Measurements from ENCODE around the gene NSMF. TPM values are rescaled to one million over a fixed set of nuclear protein-coding genes. Genes with fewer than 3 reads are reported as not detected.

Gene NSMF
- total RNA-seq, 1 donor from 2014 or later, result 23.9 TPM

GRCh38 chr9:137449931-137450538 lies 9.1 kb downstream of the NSMF start:
- intact Hi-C loops (cut with DNase I), result no loop called here
- H3K4me3 ChIP-seq, result no peak overlapping the region
- TF ChIP-seq CTCF (IDR thresholded peaks at IDR 0.05), result no peak
- ATAC-seq (no peak), DNase-seq (no peak)
- peaks cover 9% of the 10 kb centered on the region for H3K36me3 ChIP-seq
- no peak overlapping the region for H3K27ac ChIP-seq
- H3K27me3 ChIP-seq, result no peaks in the 10 kb centered on the region
- peaks cover 14% of the 10 kb centered on the region for H3K4me1 ChIP-seq
- H3K9me3 ChIP-seq, result no peaks in the 10 kb centered on the region

GRCh38 chr9:137449081-137449844 lies 9.9 kb downstream of the NSMF start:
- no peak for ATAC-seq
- no peak for TF ChIP-seq CTCF (IDR thresholded peaks at IDR 0.05)
- no peak for DNase-seq
- intact Hi-C loops (cut with DNase I), result no loop called here
- H3K9me3 ChIP-seq, result no peaks in the 10 kb centered on the region
- peaks cover 9% of the 10 kb centered on the region for H3K36me3 ChIP-seq
- H3K4me1 ChIP-seq, result peaks cover 7% of the 10 kb centered on the region
- H3K4me3 ChIP-seq, result no peak overlapping the region
- H3K27ac ChIP-seq, result no peak overlapping the region
- H3K27me3 ChIP-seq, result no peaks in the 10 kb centered on the region

GRCh38 chr9:137448602-137448962 lies 10.6 kb downstream of the NSMF start:
- ATAC-seq (no peak), DNase-seq (no peak)
- H3K27me3 ChIP-seq, result no peaks in the 10 kb centered on the region
- H3K27ac ChIP-seq, result no peak overlapping the region
- intact Hi-C loops (cut with DNase I), result no loop called here
- peaks cover 7% of the 10 kb centered on the region for H3K4me1 ChIP-seq
- no peak overlapping the region for H3K4me3 ChIP-seq
- no peaks in the 10 kb centered on the region for H3K9me3 ChIP-seq
- TF ChIP-seq CTCF (IDR thresholded peaks at IDR 0.05), result no peak
- peaks cover 9% of the 10 kb centered on the region for H3K36me3 ChIP-seq

- no peak for DNase-seq
- intact Hi-C loops (cut with DNase I), result no loop called here
- no peaks in the 10 kb centered on the region for H3K27me3 ChIP-seq
- ATAC-seq, result no peak
- H3K36me3 ChIP-seq, result peaks cover 9% of the 10 kb centered on the region
- no peak overlapping the region for H3K4me3 ChIP-seq
- no peak overlapping the region for H3K27ac ChIP-seq
- H3K4me1 ChIP-seq, result peaks cover 7% of the 10 kb centered on the region
- no peaks in the 10 kb centered on the region for H3K9me3 ChIP-seq
- no peak for TF ChIP-seq CTCF (IDR thresholded peaks at IDR 0.05)
Observed at GRCh38 chr9:137447722-137448601, 11.2 kb downstream of the NSMF start.

GRCh38 chr9:137446851-137447471 lies 12.2 kb downstream of the NSMF start:
- no peak overlapping the region for H3K4me3 ChIP-seq
- H3K36me3 ChIP-seq, result peaks cover 9% of the 10 kb centered on the region
- peaks cover 5% of the 10 kb centered on the region for H3K27me3 ChIP-seq
- H3K27ac ChIP-seq, result no peak overlapping the region
- no peak for TF ChIP-seq CTCF (IDR thresholded peaks at IDR 0.05)
- ATAC-seq (peak; percentile 33), DNase-seq (no peak)
- peaks cover 7% of the 10 kb centered on the region for H3K4me1 ChIP-seq
- H3K9me3 ChIP-seq, result no peaks in the 10 kb centered on the region
- intact Hi-C loops (cut with DNase I), result no loop called here

Data from upper lobe of right lung (tissue), 1 donor.